Kidney (tissue), 14 donors: ENCODE results near the gene ADGRV1. TPM values are rescaled to one million over a fixed set of nuclear protein-coding genes. Genes with fewer than 3 reads are reported as not detected.
A peak's percentile ranks its signal among the peaks of the same experiment; 100 is the strongest.

Experiments
- DNase-seq, 5 donors: peaks; one replicate each; pipeline ENCODE4 v3.0.0-alpha.2; 2013 to 2020
- FAIRE-seq: peaks from 2 replicates; lab custom pipeline; 2012; peaks lifted over from hg19 to GRCh38; lab: Jason Lieb, UNC
- H3K27ac ChIP-seq, 2 donors: one replicate each; pipeline ENCODE4 v1.7.0; 2013; ENCODE audit warnings: low read depth in 2 of 2, low read length in 2 of 2, inconsistent platforms in 1 of 2
- H3K27me3 ChIP-seq: one replicate; pipeline ENCODE4 v1.7.1; 2013; ENCODE audit warnings: low read length, inconsistent platforms; ENCODE audit not compliant: control insufficient read depth, insufficient read depth
- H3K36me3 ChIP-seq, 3 donors: one replicate each; pipeline versions ENCODE4 v1.7.0 to v1.7.1; 2013; ENCODE audit warnings: low read length in 3 of 3, control low read depth in 1 of 3, inconsistent platforms in 1 of 3; ENCODE audit not compliant: insufficient read depth in 3 of 3, control insufficient read depth in 2 of 3
- H3K4me1 ChIP-seq, 3 donors: one replicate each; pipeline versions ENCODE4 v1.7.0 to v1.7.1; 2013; ENCODE audit warnings: low read length in 3 of 3, inconsistent platforms in 1 of 3, low read depth in 1 of 3; ENCODE audit not compliant: control insufficient read depth in 2 of 3, insufficient read depth in 2 of 3
- H3K4me3 ChIP-seq, 3 donors: one replicate each; pipeline versions ENCODE4 v1.7.0 to v1.8.1; 2013; ENCODE audit warnings: low read length in 3 of 3, control low read depth in 1 of 3, inconsistent platforms in 1 of 3
- H3K9ac ChIP-seq, 3 donors: one replicate each; pipeline versions ENCODE4 v1.7.0 to v1.7.1; 2013; ENCODE audit warnings: low read length in 3 of 3, control low read depth in 1 of 3, inconsistent platforms in 1 of 3
- H3K9me3 ChIP-seq, 3 donors: one replicate each; pipeline versions ENCODE4 v1.7.0 to v1.7.1; 2013; ENCODE audit warnings: low read length in 3 of 3, control low read depth in 1 of 3, inconsistent platforms in 1 of 3; ENCODE audit not compliant: control insufficient read depth in 2 of 3, insufficient read depth in 1 of 3
- intact Hi-C: fragments of 100-400 bp; cut with DNase I; formaldehyde crosslinking; loops from one replicate; pipeline ENCODE4 v1.11.1; 2022
- polyA plus RNA-seq: library from polyadenylated mRNA; stranded (reverse); fragments of 350-450 nt; fragmentation: Illumina TruSeq; extraction: RNeasy Lipid Tissue Mini Kit (QIAGEN cat#74804); gene quantifications from one replicate; pipeline ENCODE4 v1.2.3, GENCODE V29; 2014; ENCODE audit warnings: low read depth, low replicate concordance; ENCODE audit not compliant: insufficient read depth
- total RNA-seq: library from RNA; stranded (reverse); fragmentation: NEBNext Ultra II Directional; extraction: Animal tissue kit (Norgen Biotek cat#: 25700); gene quantifications from one replicate; pipeline ENCODE4 v1.2.1, GENCODE V29; 2021
- TF ChIP-seq, protein P1 (sequence below): IDR thresholded peaks from 3 replicates; pipeline ENCODE4 v1.5.1; 2012; ENCODE audit warnings: mild to moderate bottlenecking, moderate library complexity, borderline replicate concordance; ENCODE audit not compliant: insufficient read depth; ENCODE audit errors: extremely low read depth
- donor health status: control.
- donor health status: control.
- donor health status: control.
- donor health status: control.
- donor health status: control.
- donor health status: DM: yes; HTN: yes; CAD: no.
- donor health status: Normal renal cell carcinoma (clear cell type).

ADGRV1 gene
- total and polyA plus RNA-seq, 2 donors from 2014 or later: 7.0 to 7.3 TPM

DNA sequence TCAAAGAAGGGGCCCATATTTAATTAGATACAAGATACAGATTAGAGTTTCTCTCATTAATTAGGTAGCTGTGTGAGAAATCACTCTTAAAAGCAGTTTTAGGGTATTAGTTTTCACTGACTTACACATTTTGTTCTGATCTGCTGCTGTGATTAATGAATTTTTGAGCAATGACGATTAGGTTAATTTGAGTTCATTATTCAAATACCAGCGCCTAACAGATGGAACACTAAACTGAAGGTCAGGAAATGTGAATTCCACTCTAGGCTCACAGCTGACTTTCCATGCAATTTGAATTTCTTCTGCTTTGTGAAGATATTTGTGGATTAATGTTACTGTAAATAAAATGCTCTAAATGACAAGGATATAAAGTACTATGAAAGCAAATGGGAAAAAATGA, 380.6 kb downstream of the ADGRV1 start:
- peak overlapping the region in 1 of 3 donors; percentile 7 for H3K9ac ChIP-seq
- H3K36me3 ChIP-seq: no peaks in the 10 kb centered on the region
- H3K4me3 ChIP-seq: no peak overlapping the region
- H3K27ac ChIP-seq: no peak overlapping the region
- FAIRE-seq (peak; percentile 56), DNase-seq (peak in 2 of 5 donors; percentile 54 to 70)
- peaks cover 0 to 4% (median 0%) of the 10 kb centered on the region in 3 donors for H3K9me3 ChIP-seq
- TF ChIP-seq, protein P1, sequence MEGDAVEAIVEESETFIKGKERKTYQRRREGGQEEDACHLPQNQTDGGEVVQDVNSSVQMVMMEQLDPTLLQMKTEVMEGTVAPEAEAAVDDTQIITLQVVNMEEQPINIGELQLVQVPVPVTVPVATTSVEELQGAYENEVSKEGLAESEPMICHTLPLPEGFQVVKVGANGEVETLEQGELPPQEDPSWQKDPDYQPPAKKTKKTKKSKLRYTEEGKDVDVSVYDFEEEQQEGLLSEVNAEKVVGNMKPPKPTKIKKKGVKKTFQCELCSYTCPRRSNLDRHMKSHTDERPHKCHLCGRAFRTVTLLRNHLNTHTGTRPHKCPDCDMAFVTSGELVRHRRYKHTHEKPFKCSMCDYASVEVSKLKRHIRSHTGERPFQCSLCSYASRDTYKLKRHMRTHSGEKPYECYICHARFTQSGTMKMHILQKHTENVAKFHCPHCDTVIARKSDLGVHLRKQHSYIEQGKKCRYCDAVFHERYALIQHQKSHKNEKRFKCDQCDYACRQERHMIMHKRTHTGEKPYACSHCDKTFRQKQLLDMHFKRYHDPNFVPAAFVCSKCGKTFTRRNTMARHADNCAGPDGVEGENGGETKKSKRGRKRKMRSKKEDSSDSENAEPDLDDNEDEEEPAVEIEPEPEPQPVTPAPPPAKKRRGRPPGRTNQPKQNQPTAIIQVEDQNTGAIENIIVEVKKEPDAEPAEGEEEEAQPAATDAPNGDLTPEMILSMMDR: no peak
- H3K4me1 ChIP-seq: peaks cover 2 to 24% (median 6%) of the 10 kb centered on the region in 3 donors
- intact Hi-C loops: loop anchor here (10.0 kb wide), 1 partner anchor 446 kb away; the partner anchor contains the start of gene ARRDC3
- no peaks in the 10 kb centered on the region for H3K27me3 ChIP-seq

DNA sequence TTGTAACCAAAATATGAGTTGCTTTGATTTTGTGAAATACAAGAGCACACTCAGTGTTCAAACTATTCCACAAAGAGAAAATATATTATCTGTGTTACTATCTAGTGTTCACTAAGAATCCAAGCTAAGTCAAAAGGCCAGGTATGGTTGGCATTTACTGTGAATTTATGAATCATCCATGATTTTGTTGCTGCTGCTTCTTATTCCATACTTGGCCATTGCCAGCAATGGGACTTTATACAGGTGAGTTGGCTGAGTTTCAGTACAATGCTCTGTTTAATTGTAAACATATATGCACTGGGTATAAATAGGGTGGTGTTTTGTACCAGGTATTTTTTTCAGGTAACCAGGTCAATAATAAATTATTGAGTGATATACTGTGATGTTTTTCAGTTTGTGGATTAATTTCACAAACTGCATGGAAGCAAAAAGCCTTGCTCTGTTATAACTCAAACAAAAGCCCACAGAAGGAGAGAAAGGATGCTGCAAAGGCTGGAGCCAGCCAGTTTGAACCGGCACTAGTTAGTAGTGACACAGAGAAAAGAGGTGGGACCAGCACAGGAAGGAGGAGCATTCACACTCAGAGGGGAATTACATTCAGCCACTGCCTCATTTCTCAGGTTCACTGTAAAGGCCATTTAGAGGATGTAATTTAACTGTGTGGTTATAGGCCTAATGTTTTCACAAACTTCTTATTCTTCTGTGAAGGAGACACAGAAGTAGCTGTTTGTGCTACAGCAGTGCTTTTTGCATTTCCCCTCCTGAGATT, 381.8 kb downstream of the ADGRV1 start:
- Histone ChIP-seq H3K4me1 (peaks cover 2 to 24% (median 6%) of the 10 kb centered on the region in 3 donors), H3K9ac (peak overlapping the region in 1 of 3 donors; percentile 4), H3K27ac (no peak overlapping the region), H3K9me3 (no peaks in the 10 kb centered on the region), H3K27me3 (no peaks in the 10 kb centered on the region), H3K4me3 (no peak overlapping the region), H3K36me3 (no peaks in the 10 kb centered on the region)
- TF ChIP-seq, protein P1: no peak
- FAIRE-seq (no peak), DNase-seq (peak; percentile 64 to 97 (median 85))
- intact Hi-C loops: no loop called here

DNA sequence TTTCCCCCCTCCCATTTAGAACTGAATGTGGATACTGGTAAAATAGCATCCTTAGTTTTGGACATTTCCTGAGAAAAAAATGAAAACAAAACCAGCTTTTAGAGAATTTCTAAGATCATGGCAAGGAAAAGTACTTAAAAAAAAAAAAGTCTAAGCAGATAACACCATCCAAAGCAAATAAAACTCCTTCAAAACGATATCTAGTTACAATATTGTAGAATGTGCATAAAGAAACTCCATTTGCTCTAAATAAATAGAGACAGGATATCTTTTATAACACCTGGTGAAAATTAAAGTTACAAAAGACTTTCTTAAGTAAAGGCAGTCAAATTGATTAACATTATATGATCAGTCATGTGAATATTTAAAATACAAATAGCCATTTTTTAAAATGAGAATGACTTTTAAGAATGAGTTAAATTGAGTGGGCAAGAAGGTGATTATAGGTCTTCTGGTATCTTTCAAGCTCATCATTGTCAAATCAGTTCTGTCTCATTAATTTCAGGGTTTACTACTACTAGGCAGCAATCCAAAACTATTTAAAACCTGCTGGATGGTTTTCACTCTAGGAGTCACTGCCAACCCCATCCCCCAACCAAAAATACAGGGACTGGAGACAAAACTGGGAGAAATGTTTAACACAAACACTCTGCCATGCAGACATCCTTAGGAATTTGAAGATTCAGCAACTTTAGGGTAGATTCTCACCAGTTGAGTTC, 382.6 kb downstream of the ADGRV1 start:
- Histone ChIP-seq H3K9me3 (no peaks in the 10 kb centered on the region), H3K4me1 (peaks cover 2 to 24% (median 6%) of the 10 kb centered on the region in 3 donors), H3K9ac (no peak overlapping the region), H3K36me3 (no peaks in the 10 kb centered on the region), H3K4me3 (no peak overlapping the region), H3K27me3 (no peaks in the 10 kb centered on the region), H3K27ac (no peak overlapping the region)
- DNase-seq (peak in 3 of 5 donors; percentile 20 to 85 (median 74)), FAIRE-seq (no peak)
- TF ChIP-seq, protein P1: no peak
- intact Hi-C loops: no loop called here
